Gastrocnemius medialis (tissue), 4 donors: Measurements from ENCODE around the gene NLRC5.

Experiments used
- POLR2A ChIP-seq, 2 donors: fragments of 450-650 bp; IDR thresholded peaks; one replicate each; pipeline ENCODE4 v1.6.1; 2017; ENCODE audit warnings: antibody characterized with exemption in 2 of 2, mild to moderate bottlenecking in 2 of 2, moderate library complexity in 2 of 2
- TF ChIP-seq, protein P1 (sequence below), 5 experiments: fragments of 450-650 bp in 3 of 5; fragments of 200-600 bp in 2 of 5; sonication (generic) in 2 of 5; IDR thresholded peaks in 4 of 5; conservative IDR thresholded peaks in 1 of 5; 1 replicate in 4 of 5; 2 replicates in 1 of 5; pipeline ENCODE4 v1.5.1; 2016 to 2019; ENCODE audit warnings: antibody characterized with exemption in 5 of 5, mild to moderate bottlenecking in 3 of 5, moderate library complexity in 3 of 5

DNA sequence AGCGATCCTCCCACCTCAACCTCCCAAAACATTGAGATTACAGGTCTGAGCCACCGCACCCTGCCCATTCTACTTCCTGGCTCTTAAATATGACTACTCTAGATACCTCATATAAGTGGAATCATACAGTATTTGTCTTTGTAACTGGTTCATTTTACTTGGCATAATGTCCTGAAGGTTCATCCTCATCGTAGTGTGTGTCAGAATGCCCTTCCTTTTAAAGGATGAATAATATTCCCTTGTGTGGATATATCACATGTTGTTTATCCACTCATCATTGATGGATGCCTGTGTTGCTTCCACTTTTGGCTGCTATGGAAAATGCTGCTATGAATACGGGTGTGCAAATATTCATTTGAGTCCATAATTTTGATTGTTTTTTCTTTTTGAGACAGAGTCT, 33.3 kb upstream of the NLRC5 start:
- TF ChIP-seq, protein P1, sequence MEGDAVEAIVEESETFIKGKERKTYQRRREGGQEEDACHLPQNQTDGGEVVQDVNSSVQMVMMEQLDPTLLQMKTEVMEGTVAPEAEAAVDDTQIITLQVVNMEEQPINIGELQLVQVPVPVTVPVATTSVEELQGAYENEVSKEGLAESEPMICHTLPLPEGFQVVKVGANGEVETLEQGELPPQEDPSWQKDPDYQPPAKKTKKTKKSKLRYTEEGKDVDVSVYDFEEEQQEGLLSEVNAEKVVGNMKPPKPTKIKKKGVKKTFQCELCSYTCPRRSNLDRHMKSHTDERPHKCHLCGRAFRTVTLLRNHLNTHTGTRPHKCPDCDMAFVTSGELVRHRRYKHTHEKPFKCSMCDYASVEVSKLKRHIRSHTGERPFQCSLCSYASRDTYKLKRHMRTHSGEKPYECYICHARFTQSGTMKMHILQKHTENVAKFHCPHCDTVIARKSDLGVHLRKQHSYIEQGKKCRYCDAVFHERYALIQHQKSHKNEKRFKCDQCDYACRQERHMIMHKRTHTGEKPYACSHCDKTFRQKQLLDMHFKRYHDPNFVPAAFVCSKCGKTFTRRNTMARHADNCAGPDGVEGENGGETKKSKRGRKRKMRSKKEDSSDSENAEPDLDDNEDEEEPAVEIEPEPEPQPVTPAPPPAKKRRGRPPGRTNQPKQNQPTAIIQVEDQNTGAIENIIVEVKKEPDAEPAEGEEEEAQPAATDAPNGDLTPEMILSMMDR (IDR thresholded peaks at IDR 0.05 in 4 of 5, conservative IDR thresholded peaks at IDR 0.05 in 1 of 5): no peak
- no peak for TF ChIP-seq POLR2A (IDR thresholded peaks at IDR 0.05)
